HG03460 (cell line): ENCODE data around the gene POLR3C.
"Not testable (repeated sequence)": the region's sequence is repeated elsewhere in the genome, so short reads cannot be mapped to it uniquely, and the experiment has no call there.

Experiments used
- ATAC-seq: cut with Tn5 transposase; IDR thresholded peaks from one replicate; pipeline ENCODE4 v1.9.1; 2021; ENCODE audit not compliant: unreplicated experiment

Gene POLR3C

GRCh38 chr1:145818095-145818494 is 5.9 kb upstream of the POLR3C start:
- peak; percentile 47 for ATAC-seq

- not testable (repeated sequence) for ATAC-seq
Measured at GRCh38 chr1:145822779-145823331, 1.1 kb upstream of the POLR3C start.

- ATAC-seq: no peak
Measured at GRCh38 chr1:145824499-145824842, 471 bp downstream of the POLR3C start.

GRCh38 chr1:145826030-145826429 is 2.0 kb downstream of the POLR3C start:
- ATAC-seq: no peak

GRCh38 chr1:145827966-145828365 is 4.0 kb downstream of the POLR3C start:
- no peak for ATAC-seq

GRCh38 chr1:145828367-145829026 is 4.5 kb downstream of the POLR3C start:
- ATAC-seq: no peak

GRCh38 chr1:145830810-145831209 is 6.8 kb downstream of the POLR3C start:
- ATAC-seq: not testable (repeated sequence)

GRCh38 chr1:145837656-145838055 is 13.7 kb downstream of the POLR3C start:
- no peak for ATAC-seq

GRCh38 chr1:145843031-145843430 is 19.0 kb downstream of the POLR3C start:
- ATAC-seq: no peak

- peak; percentile 81 for ATAC-seq
Measured at GRCh38 chr1:145845144-145845513, 21.1 kb downstream of the POLR3C start.

- peak; percentile 52 for ATAC-seq
Measured at GRCh38 chr1:145845514-145846161, 21.6 kb downstream of the POLR3C start, which contains the start of gene NUDT17. Gene NUDT17 (plus strand): TSS chr1:145845630. CDS start chr1:145845641, 11 bp downstream.

- ATAC-seq: no peak
Measured at GRCh38 chr1:145846201-145846612, 22.2 kb downstream of the POLR3C start.

GRCh38 chr1:145847827-145848226 is 23.8 kb downstream of the POLR3C start:
- no peak for ATAC-seq

GRCh38 chr1:145849356-145850160 is 25.6 kb downstream of the POLR3C start:
- no peak for ATAC-seq

GRCh38 chr1:145855426-145855948 is 31.5 kb downstream of the POLR3C start:
- no peak for ATAC-seq

- no peak for ATAC-seq
Measured at GRCh38 chr1:145857170-145857569, 33.2 kb downstream of the POLR3C start.

GRCh38 chr1:145858238-145858900 is 34.4 kb downstream of the POLR3C start:
- peak; percentile 21 for ATAC-seq

GRCh38 chr1:145858901-145859490 is 35.0 kb downstream of the POLR3C start, which contains the start of gene PIAS3:
Gene PIAS3 (minus strand): TSS chr1:145859081. CDS start chr1:145858990, 91 bp downstream.
- peak; percentile 83 for ATAC-seq

GRCh38 chr1:145859491-145860023 is 35.6 kb downstream of the POLR3C start:
- ATAC-seq: peak; percentile 69
